GM18526 (cell line): ENCODE results near the gene HOXA2.

Experiments
- POLR2A ChIP-seq: IDR thresholded peaks from 3 replicates; pipeline ENCODE4 v1.6.1; 2011; ENCODE audit not compliant: insufficient read length; ENCODE audit errors: extremely low read depth

HOXA2 gene

GRCh38 chr7:27066148-27066547 lies 36.3 kb downstream of the HOXA2 start:
- TF ChIP-seq POLR2A = no peak

- no peak for TF ChIP-seq POLR2A
Measured at GRCh38 chr7:27065709-27066108, 36.8 kb downstream of the HOXA2 start.

GRCh38 chr7:27064661-27065060 lies 37.8 kb downstream of the HOXA2 start:
- TF ChIP-seq POLR2A = no peak

- no peak for TF ChIP-seq POLR2A
Measured at GRCh38 chr7:27064159-27064558, 38.3 kb downstream of the HOXA2 start.

DNA sequence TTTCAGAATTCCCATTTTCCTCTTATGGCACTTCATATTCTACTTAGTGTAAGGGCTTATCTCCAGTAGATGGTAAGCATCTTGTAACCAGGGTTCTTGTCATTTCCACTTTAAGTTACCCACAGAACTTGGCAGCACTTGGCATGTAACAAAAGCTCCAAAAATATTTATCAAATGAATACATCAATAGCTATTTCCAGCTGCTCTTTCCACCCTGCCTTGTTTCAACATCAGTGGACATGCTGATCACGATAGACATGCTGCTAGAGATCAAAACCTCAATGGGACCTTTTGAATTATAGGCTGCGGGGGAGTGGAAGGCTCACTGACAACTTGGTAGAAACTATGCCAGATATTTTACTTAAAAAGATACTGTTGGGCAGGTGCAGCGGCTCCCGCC lies 39.5 kb downstream of the HOXA2 start:
- no peak for TF ChIP-seq POLR2A

- TF ChIP-seq POLR2A = no peak
Measured at GRCh38 chr7:27053153-27053552, 49.3 kb downstream of the HOXA2 start.

- no peak for TF ChIP-seq POLR2A
Measured at GRCh38 chr7:27051451-27051850, 51.0 kb downstream of the HOXA2 start.
